Measurements from ENCODE around the gene CCDC117.
"Not testable (repeated sequence)": the region's sequence is repeated elsewhere in the genome, so short reads cannot be mapped to it uniquely, and the experiment has no call there.

CCDC117 gene, protein sequence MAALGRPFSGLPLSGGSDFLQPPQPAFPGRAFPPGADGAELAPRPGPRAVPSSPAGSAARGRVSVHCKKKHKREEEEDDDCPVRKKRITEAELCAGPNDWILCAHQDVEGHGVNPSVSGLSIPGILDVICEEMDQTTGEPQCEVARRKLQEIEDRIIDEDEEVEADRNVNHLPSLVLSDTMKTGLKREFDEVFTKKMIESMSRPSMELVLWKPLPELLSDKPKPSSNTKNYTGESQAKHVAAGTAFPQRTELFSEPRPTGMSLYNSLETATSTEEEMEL

DNA sequence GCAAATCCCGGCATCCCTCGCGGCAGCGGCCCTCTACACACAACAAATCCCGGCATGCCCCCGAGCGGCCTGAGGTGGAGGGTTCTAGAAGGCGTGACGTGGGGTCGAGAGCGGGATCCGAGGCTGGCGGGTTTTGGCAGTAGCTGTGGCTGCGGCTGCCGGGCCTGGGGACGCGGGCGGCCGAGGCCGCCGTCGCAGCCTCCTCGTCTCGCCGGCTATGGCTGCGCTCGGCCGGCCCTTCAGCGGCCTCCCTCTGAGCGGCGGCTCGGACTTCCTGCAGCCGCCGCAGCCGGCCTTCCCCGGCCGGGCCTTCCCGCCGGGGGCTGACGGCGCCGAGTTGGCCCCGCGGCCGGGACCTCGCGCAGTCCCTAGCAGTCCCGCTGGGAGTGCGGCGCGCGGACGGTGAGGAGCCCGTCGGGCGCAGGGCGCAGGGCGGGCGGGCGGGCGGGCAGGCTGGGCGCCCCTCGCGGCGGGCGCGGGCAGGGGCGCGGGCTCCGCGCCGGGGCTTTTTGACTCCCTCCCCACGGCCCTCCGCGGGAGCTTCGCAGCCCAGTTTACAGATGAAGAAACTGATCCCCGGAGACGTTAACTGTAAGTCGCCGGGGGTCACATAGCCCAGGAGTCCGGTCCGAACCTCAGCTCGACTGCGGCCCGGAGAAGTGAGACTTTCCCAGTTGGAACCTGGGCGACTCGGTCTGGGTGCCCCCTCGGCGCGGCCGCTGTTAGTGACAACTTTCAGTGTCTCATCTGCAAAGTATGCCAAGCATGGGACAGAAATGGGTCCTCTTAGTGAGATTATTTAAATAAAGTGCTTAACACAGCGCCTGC is at the start of gene CCDC117:
TSS of gene CCDC117 (plus strand) at position 63 of the 828 bp plus-strand sequence. CDS start at position 218, 155 bp downstream.
- peaks cover 32% of the 10 kb centered on the region for H3K4me1 Mint-ChIP-seq
- H3K27me3 Mint-ChIP-seq: no peaks in the 10 kb centered on the region
- H3K4me3 Mint-ChIP-seq: peak within 1 kb of the TSS; percentile 89
- no peaks in the 10 kb centered on the region for H3K9me3 Mint-ChIP-seq
- ATAC-seq: peak; percentile 98
- peaks cover 29% of the 10 kb centered on the region for H3K36me3 Mint-ChIP-seq
- peak within 1 kb of the TSS; percentile 86 for H3K27ac Mint-ChIP-seq

- H3K27ac Mint-ChIP-seq: no peak overlapping the region
- H3K4me3 Mint-ChIP-seq: no peak overlapping the region
- H3K4me1 Mint-ChIP-seq: peaks cover 17% of the 10 kb centered on the region
- ATAC-seq: no peak
- H3K9me3 Mint-ChIP-seq: no peaks in the 10 kb centered on the region
- no peaks in the 10 kb centered on the region for H3K27me3 Mint-ChIP-seq
- peaks cover 49% of the 10 kb centered on the region for H3K36me3 Mint-ChIP-seq
Measured at GRCh38 chr22:28728002-28728401, 44.5 kb upstream of the CCDC117 start.

DNA sequence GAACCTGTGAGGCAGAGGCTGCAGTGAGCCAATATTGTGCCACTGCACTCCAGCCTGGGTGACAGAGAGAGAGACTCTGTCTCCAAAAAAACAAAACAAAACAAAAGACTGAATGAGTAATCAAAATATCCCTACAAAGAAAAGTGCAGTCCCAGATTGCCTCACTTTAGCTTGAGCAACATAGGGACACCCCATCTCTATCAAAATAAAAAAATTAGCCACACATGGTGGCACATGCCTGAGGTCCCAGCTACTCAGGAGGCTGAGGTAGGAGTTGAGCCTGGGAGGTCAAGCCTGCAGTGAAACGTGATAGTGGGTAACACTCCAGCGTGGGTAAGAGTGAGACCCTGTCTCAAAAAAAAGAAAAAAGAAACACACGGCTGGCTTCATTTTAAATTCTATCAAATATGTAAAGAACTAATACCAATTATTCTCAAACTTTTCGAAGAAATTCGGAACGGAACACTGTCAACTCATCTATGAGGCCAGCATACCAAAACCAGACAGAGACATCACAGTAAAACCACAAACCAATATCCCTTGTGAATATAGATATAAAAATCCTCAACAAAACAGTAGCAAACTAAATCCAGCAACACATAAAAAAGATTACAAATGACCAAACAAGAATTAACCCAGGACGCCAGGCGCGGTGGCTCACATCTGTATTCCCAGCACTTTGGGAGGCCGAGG is 43.7 kb upstream of the CCDC117 start:
- H3K27ac Mint-ChIP-seq: no peak overlapping the region
- H3K9me3 Mint-ChIP-seq: no peaks in the 10 kb centered on the region
- no peak overlapping the region for H3K4me3 Mint-ChIP-seq
- H3K36me3 Mint-ChIP-seq: peaks cover 49% of the 10 kb centered on the region
- peaks cover 17% of the 10 kb centered on the region for H3K4me1 Mint-ChIP-seq
- no peak for ATAC-seq
- H3K27me3 Mint-ChIP-seq: no peaks in the 10 kb centered on the region

DNA sequence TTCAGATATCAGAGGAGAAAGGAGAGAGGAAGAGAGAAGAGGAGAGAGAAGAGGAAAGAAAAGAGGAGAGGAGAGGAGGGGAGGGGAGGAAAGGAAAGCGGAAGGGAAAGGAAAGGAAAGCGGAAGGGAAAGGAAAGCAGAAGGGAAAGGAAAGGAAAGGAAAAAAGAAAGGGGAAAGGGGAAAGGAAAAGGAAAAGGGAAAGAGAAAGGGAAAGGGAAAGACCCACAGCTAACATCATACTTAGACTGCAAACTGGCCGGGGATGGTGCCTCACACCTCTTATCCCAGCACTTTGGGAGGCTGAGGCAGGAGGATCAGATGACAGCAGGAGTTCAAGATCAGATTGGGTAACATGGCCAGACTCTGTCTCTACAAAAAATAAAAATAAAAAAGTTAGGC is 42.3 kb upstream of the CCDC117 start:
- no peak for ATAC-seq

GRCh38 chr22:28734393-28734792 is 38.1 kb upstream of the CCDC117 start:
- no peaks in the 10 kb centered on the region for H3K9me3 Mint-ChIP-seq
- no peaks in the 10 kb centered on the region for H3K27me3 Mint-ChIP-seq
- H3K27ac Mint-ChIP-seq: no peak overlapping the region
- no peak for ATAC-seq
- peaks cover 6% of the 10 kb centered on the region for H3K4me1 Mint-ChIP-seq
- no peak overlapping the region for H3K4me3 Mint-ChIP-seq
- H3K36me3 Mint-ChIP-seq: peaks cover 21% of the 10 kb centered on the region

More for the DNA sequence above, 42.3 kb upstream of the CCDC117 start:
- Mint-ChIP-seq H3K9me3 (no peaks in the 10 kb centered on the region), H3K27me3 (no peaks in the 10 kb centered on the region), H3K27ac (peak overlapping the region; percentile 45), H3K36me3 (peaks cover 46% of the 10 kb centered on the region), H3K4me3 (no peak overlapping the region), H3K4me1 (peaks cover 17% of the 10 kb centered on the region)

GRCh38 chr22:28736301-28737155 is 36.0 kb upstream of the CCDC117 start:
- Mint-ChIP-seq H3K27me3 (no peaks in the 10 kb centered on the region), H3K36me3 (peaks cover 15% of the 10 kb centered on the region), H3K4me1 (peaks cover 7% of the 10 kb centered on the region), H3K27ac (no peak overlapping the region), H3K4me3 (no peak overlapping the region), H3K9me3 (no peaks in the 10 kb centered on the region)
- ATAC-seq: no peak

GRCh38 chr22:28737701-28738100 is 34.8 kb upstream of the CCDC117 start:
- H3K4me1 Mint-ChIP-seq: peaks cover 13% of the 10 kb centered on the region
- ATAC-seq: no peak
- peaks cover 15% of the 10 kb centered on the region for H3K36me3 Mint-ChIP-seq
- no peak overlapping the region for H3K27ac Mint-ChIP-seq
- H3K4me3 Mint-ChIP-seq: no peak overlapping the region
- H3K27me3 Mint-ChIP-seq: no peaks in the 10 kb centered on the region
- no peaks in the 10 kb centered on the region for H3K9me3 Mint-ChIP-seq

- H3K9me3 Mint-ChIP-seq, H3K4me3 Mint-ChIP-seq, H3K27me3 Mint-ChIP-seq, ATAC-seq, H3K27ac Mint-ChIP-seq, H3K36me3 Mint-ChIP-seq: not testable (repeated sequence)
- H3K4me1 Mint-ChIP-seq: peaks cover 24% of the 10 kb centered on the region
Measured at GRCh38 chr22:28738876-28739275, 33.6 kb upstream of the CCDC117 start.

GRCh38 chr22:28741200-28741784 is 31.2 kb upstream of the CCDC117 start:
- Mint-ChIP-seq H3K27ac (peak overlapping the region; percentile 86), H3K4me1 (peaks cover 24% of the 10 kb centered on the region), H3K9me3 (no peaks in the 10 kb centered on the region), H3K27me3 (no peaks in the 10 kb centered on the region), H3K36me3 (peaks cover 12% of the 10 kb centered on the region), H3K4me3 (peak overlapping the region; percentile 84)
- ATAC-seq: no peak

GRCh38 chr22:28741785-28742561 is 30.5 kb upstream of the CCDC117 start, which contains the start of the genes CHEK2 and HSCB:
Gene CHEK2 (minus strand): TSS chr22:28741820. CDS start chr22:28734721, 7,099 bp downstream.
Gene HSCB (plus strand): TSS chr22:28742039. CDS start chr22:28742096, 57 bp downstream.
- peaks cover 19% of the 10 kb centered on the region for H3K36me3 Mint-ChIP-seq
- no peaks in the 10 kb centered on the region for H3K27me3 Mint-ChIP-seq
- H3K27ac Mint-ChIP-seq: peak within 1 kb of the TSS; percentile 86
- peak; percentile 98 for ATAC-seq
- peaks cover 24% of the 10 kb centered on the region for H3K4me1 Mint-ChIP-seq
- H3K9me3 Mint-ChIP-seq: no peaks in the 10 kb centered on the region
- peak within 1 kb of the TSS; percentile 84 for H3K4me3 Mint-ChIP-seq

- no peaks in the 10 kb centered on the region for H3K9me3 Mint-ChIP-seq
- peaks cover 20% of the 10 kb centered on the region for H3K36me3 Mint-ChIP-seq
- ATAC-seq: no peak
- peak overlapping the region; percentile 86 for H3K27ac Mint-ChIP-seq
- H3K4me3 Mint-ChIP-seq: peak overlapping the region; percentile 84
- H3K4me1 Mint-ChIP-seq: peaks cover 24% of the 10 kb centered on the region
- no peaks in the 10 kb centered on the region for H3K27me3 Mint-ChIP-seq
Measured at GRCh38 chr22:28742562-28742962, 29.9 kb upstream of the CCDC117 start.

DNA sequence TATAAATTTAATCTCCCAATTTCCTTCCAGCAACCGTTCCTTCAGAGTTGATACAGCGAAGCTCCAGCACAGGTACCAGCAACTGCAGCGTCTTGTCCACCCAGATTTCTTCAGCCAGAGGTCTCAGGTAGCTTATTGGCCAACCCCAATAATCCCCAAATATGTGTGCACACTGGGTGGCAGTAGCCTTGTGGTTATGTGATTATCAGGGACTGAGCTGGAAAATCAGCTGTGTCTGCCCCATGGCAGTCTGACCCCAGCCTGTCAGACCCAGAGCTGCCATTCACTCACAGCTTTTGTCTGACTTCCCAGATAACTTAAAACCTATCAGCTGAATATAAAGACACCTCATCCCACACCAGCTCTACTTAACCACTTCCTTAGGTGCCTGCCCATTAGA is 28.6 kb upstream of the CCDC117 start:
- H3K9me3 Mint-ChIP-seq: no peaks in the 10 kb centered on the region
- no peak for ATAC-seq
- peak overlapping the region; percentile 3 for H3K4me3 Mint-ChIP-seq
- no peaks in the 10 kb centered on the region for H3K27me3 Mint-ChIP-seq
- no peak overlapping the region for H3K27ac Mint-ChIP-seq
- peaks cover 31% of the 10 kb centered on the region for H3K36me3 Mint-ChIP-seq
- H3K4me1 Mint-ChIP-seq: peaks cover 25% of the 10 kb centered on the region

GRCh38 chr22:28750471-28750881 is 22.0 kb upstream of the CCDC117 start:
- Mint-ChIP-seq H3K27me3 (no peaks in the 10 kb centered on the region), H3K9me3 (no peaks in the 10 kb centered on the region), H3K4me1 (peaks cover 10% of the 10 kb centered on the region), H3K27ac (no peak overlapping the region), H3K36me3 (peaks cover 52% of the 10 kb centered on the region), H3K4me3 (no peak overlapping the region)
- ATAC-seq: no peak
